Measurements from ENCODE around the gene ZNF350.

DNA sequence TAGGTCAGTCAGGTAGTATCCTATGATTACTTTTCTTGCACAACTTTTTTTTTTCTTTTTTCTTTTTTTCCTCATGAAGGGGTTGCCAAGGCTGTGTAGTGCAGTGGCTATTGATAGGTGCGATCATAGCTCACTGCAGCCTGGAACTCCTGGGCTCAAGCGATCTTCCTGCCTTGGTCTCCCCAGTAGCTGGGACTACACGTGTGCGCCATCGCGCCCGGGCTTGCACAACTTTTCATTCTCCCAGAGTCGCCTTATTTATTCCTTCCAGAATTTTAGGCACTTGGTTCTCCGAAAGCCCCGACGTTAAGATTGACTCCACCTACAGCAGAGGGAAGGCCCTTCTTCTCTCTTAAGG lies 60.2 kb downstream of the ZNF350 start:
- TF ChIP-seq POLR2A (IDR thresholded peaks at IDR 0.05; ENCODE audit: low read length) (no peak), GATA1 (IDR thresholded peaks at IDR 0.05; ENCODE audit: low read depth, low read length) (no peak)
